Aortic smooth muscle cell (primary cell): Measurements from ENCODE around the gene ZFYVE16. TPM values are rescaled to one million over a fixed set of nuclear protein-coding genes. Genes with fewer than 3 reads are reported as not detected.

Source experiments
- total RNA-seq: library from RNA; depleted of rRNA; stranded (reverse); fragments of >200 nt; gene quantifications from 2 replicates; pipeline ENCODE4 v1.2.3, GENCODE V29; 2014

ZFYVE16 gene
- 21.4 and 23.4 TPM in 2 replicates for total RNA-seq

GRCh38 chr5:80407735-80408483 lies at the start of gene ZFYVE16:
TSS of gene ZFYVE16 (plus strand) at chr5:80408064. CDS start at chr5:80434148, 26,084 bp downstream.

GRCh38 chr5:80487829-80488721 lies 80.2 kb downstream of the ZFYVE16 start, which contains the start of gene FAM151B:
TSS of gene FAM151B (plus strand) at chr5:80488100. CDS start at chr5:80488124, 24 bp downstream.

Other genes with a start within 250 kb of the ZFYVE16 start
- 12.0 and 14.9 TPM in 2 replicates for gene SERINC5, start 152.0 kb upstream of the ZFYVE16 start, total RNA-seq
- gene SPZ1, start 88.1 kb upstream of the ZFYVE16 start, total RNA-seq, result not detected in 2 replicates
- 8.5 and 9.8 TPM in 2 replicates for gene FAM151B, start 80.0 kb downstream of the ZFYVE16 start, total RNA-seq
- not detected in 2 replicates for gene ANKRD34B, start 162.2 kb downstream of the ZFYVE16 start, total RNA-seq
- gene MSH3, start 246.6 kb downstream of the ZFYVE16 start, total RNA-seq, result 11.2 and 12.5 TPM in 2 replicates
- 18.5 and 25.5 TPM in 2 replicates for gene DHFR, start 246.9 kb downstream of the ZFYVE16 start, total RNA-seq